Measurements from ENCODE around the gene MRPS27.

- TF ChIP-seq CTCF (IDR thresholded peaks at IDR 0.05; ENCODE audit: insufficient read depth, low read length) (no peak), POLR2AphosphoS5 (IDR thresholded peaks at IDR 0.05; ENCODE audit: low read depth) (no peak), GABPA (IDR thresholded peaks at IDR 0.05; ENCODE audit: low read depth) (no peak), REST (IDR thresholded peaks at IDR 0.05; ENCODE audit: insufficient replicate concordance, low read depth) (no peak), SPI1 (IDR thresholded peaks at IDR 0.05; ENCODE audit: borderline replicate concordance, low read depth) (no peak)
These were observed 39.8 kb upstream of the MRPS27 start for GRCh38 chr5:72359886-72360285.
